HS-27A (cell line): Measurements from ENCODE around the gene SFXN4.
"Not testable (repeated sequence)": the region's sequence is repeated elsewhere in the genome, so short reads cannot be mapped to it uniquely, and the experiment has no call there.

Experiments used
- DNase-seq: peaks from one replicate; pipeline ENCODE4 v3.0.0-alpha.2; 2012; ENCODE audit warnings: low read depth, missing footprints

The SFXN4 gene

DNA sequence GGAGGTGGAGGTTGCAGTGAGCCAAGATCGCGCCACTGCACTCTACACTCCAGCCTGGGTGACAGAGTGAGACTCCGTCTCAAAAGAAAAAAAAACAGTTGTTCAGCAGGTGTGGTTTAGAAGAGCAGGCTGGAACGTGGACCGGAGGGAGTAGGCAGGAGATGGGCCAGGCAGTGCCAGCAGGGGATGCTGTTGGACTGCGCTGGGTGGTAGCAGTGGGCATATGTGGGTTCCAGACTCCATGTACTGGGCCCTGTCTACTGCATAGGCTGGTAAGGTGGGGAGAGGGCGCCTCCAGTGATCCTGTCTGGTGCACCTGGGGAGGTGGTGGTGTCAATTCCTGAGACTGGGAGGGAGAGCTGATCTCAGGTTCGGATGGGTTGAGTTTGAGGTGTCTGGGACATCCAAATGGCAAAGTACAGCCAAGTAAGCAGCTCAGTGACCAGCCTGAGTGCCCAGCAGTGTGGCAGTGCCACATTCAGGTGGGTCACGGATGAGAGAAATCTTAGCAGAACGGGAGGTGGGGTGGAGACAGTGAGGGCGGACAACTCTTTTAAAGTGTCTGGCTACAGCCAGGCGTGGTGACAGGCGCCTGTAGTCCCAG is 25.9 kb downstream of the SFXN4 start:
- DNase-seq: peak; percentile 1

DNA sequence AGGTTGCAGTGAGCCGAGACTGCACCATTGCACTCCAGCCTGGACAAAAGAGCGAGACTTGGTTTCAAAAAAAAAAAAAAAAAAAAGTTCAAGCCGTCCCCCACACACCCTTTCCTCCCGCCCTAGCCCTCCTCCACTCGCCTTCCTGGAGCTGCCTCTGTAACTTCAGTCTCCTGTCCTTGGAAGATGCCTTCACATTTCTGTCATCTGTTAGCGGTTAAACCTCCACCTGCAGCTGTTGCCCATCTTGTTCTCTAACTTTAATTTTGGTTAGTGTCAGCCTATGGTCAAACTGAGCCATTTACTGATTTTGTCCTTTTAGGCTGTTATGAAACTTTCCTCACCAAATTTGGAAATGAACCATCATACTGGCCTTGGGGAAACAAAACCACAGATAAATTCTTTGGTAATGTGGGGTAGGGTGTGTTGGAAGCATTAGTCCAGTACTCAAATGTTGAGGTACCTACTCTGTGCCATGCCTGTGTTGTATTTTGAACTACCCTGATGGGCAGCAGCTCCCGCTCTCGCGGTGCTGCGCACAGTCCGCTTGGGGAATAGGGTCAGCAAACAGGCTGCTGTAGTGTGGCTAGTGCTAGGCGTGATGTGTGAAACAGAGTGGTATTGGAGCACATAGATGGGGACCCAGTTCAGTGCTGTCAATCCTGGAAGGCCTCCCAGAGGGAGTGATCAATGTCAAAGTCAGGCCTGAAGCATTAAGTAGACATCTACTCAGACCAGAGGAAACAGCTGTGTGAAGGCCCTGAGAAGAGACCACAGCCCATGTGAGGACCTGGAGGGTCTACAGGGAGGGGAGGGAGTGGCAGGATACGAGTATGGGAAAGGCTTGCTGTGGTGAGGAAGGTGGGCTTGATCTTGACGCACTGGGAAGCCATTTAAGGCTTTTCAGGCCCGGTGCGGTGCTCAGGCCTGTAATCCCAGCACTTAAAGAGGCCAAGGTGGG is 26.9 kb downstream of the SFXN4 start:
- DNase-seq: no peak

DNA sequence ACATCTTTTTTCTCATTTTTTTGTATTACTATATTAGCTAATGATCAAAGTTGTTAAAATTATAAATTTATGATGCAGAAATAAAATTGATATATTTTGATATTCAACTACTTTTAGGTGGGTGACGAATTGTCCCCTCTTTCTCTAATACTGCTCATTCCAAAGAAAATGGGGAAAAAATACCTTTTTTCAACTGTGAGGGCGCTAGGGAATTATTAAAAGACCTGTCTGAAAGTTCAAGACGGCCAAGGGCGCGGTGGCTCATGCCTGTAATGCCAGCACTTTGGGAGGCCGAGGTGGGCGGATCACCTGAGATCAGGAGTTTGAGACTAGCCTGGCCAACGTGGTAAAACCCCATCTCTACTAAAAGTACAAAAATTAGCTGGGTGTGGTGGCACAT is 27.6 kb downstream of the SFXN4 start:
- not testable (repeated sequence) for DNase-seq

DNA sequence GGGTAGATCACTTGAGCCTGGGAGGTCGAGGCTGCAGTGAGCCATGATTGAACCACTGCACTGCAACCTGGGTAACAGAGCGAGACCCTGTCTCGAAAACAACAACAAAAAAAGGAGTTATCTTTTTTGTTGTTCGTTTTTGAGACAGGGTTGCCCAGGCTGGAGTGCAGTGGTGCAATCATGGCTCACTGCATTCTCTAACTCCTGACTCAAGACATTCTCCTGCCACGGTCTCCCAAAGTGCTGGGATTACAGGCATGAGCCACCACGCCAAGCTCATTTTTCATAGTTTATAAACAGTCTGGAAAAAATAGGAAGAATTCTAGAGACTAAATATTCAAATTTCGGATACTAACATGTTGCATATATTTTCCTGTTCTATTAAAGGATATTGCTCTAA is 29.4 kb downstream of the SFXN4 start:
- no peak for DNase-seq

DNA sequence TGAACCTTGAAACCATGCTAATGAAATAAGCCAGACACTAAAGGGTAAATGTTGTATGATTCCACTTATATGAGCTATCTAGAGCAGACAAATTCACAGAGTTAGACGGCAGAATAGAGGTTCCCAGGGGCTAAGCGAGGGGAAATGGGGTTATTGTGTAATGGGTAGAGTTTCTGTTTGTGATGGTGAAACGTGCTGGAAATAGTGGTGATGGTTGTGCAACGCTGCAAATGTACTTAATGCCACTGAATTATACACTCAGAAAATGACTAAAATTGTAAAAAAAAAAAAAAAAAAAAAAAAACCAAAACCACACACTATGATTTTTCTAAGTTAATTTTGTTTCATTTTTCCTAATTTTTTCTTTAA is 30.0 kb downstream of the SFXN4 start:
- DNase-seq: no peak

DNA sequence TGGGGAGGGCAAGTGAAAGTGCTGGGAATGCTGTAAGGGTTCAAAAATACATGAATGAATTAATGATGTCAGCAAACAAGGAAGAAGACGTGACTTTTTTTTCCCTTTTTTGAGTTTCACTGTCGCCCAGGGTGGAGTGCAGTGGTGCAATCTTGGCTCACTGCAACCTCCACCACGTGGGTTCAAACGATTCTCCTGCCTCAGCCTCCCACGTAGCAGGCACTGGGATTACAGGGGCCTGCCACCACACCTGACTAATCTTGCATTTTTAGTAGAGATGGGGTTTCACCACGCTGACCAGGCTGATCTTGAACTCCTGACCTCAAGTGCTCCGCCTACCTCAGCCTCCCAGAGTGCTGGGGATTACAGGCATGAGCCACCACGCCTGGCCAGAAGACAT is 31.6 kb downstream of the SFXN4 start:
- no peak for DNase-seq

DNA sequence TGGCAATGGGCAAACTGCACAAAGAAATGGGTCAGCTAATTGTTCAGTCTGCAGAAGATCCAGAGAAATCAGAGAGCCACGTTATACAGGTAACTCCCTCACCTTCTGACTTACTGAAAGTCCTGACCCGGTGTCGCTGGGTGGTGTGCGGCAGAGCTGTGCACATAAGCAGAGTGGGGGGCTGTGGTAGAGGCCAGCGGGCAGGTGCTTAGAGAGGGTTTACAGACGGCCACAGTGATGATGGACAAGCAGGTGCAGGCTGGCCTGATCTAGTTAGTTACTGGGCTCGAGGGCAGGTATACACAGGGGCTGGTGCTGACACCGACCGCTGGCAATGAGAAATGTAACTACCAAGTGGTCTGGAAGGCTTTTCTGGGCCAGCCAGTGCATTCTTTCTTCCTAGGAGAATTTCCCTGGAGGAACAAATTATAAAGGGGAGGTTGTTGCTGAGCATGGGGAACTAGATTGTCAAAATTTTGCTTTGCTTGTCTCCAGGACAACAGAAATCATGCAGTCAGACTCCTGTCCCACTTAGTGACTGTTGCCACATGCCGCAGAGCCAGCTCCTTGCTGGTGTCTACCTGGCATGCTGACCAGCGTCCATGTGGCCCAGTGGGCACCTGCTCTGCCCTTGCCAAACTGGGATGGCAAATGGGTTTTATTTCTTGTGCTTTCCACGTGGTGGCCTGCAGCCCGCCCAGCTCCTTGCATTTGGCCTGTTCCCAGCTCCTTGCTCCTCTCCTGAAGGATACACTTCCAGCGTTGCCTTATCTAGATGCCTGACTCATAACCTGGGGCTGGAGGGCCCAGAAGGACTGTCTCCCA is 32.8 kb downstream of the SFXN4 start:
- no peak for DNase-seq

DNA sequence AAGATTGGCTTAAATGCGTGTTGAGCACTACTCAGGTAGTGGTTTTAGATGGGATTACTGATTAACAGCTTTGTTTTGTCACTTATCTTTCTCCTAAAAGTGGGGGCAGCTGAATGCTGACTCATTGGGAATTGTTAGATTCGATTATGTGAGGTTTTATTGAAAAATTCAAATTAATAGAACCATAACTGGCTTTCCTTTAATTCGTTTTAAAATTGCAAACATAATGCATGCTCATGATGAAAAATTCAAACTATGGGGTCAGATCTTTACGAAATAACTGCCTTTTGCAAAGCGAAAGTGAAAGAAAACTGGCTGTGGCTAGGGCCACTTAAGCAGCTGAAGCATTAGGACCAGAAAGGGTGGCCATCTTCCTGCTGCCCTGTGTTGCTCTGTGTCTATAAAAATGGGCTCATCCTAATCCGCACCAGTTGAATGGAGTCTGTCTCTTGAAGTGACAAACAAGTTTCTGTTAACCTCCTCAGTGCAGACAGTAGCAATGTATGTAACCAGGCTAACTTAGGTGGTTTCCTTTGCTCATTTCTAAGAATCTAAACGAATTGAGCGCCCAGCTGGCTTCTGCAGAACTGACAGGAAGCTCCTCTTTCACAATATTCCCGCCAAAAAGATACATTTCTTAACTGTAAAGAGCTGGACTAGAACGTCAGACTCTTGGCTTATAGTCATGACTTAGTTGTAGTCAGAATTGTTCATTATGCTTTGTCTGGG is 33.8 kb downstream of the SFXN4 start:
- no peak for DNase-seq

DNA sequence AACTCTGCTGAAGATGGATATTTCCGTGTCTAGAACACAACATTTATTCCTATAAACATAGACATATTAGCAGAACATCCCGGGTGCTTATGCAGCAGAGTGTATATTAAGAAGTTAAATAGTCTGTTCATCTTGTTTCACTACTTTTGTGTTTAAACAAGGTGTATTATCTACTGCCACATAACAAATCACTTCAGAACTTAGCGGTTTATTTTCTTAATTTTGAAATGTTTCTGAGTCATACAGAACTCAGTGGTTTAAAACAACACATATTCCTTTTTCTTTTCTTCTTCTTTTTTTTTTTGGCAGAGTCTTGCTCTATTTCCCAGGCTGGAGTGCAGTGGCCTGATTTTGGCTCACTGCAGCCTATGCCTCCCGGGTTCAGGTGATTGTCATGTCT is 35.8 kb downstream of the SFXN4 start:
- no peak for DNase-seq

DNA sequence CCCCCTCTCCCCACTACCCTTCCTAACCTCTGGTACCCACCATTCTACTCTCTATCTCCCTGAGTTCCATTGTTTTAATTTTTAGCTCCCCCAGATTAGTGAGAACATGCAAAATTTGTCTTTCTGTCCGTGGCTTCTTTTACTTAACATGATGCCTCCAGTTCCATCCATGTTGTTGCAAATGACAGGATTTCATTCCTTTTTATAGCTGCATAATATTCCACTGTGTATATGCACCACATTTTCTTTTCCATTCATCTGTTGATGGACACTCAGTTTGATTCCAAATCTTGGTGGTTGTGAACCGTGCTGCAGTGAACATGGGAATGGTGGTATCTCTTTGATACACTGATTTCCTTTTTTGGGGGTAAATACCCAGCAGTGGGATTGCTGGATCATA is 39.6 kb downstream of the SFXN4 start:
- DNase-seq: no peak

DNA sequence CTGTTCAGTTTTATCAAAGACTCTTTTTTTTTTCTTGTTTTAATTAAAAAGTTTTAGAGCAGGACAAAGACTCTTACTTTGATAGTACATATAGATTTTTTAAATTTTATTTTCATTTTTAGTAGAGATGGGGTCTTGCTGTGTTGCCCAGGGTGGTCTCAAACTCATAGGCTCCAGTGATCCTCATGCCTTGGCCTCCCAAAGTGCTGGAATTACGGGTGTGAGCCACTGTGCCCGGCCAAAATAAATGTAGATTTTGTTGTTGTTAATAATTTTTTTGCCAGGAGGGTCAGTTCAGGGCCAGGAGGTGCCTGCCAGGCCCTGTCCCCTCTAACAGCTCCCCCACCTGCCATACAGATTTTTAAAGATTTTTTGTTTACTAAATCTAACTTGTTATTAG is 44.6 kb downstream of the SFXN4 start:
- DNase-seq: no peak

DNA sequence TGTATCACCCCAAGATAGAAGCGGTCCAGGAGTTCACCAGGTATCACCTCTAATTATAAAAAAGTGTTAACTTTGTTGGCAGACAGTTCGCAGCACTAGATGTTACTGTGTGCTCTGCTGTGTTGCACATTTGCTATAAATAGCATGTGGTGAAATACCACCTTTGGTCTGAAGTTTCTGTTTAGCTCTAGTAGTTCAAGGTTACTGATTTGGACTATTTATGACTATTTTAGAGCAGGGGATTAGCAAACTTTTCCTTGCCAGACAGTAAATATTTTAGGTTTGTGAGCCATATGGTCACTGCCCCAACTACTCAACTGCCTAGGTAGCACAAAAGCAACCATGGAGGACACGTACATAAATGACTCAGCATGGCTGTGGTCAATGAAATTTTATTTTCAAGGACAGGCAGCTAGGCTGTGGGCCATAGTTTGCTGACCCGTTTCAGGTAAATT is 45.1 kb downstream of the SFXN4 start:
- no peak for DNase-seq

DNA sequence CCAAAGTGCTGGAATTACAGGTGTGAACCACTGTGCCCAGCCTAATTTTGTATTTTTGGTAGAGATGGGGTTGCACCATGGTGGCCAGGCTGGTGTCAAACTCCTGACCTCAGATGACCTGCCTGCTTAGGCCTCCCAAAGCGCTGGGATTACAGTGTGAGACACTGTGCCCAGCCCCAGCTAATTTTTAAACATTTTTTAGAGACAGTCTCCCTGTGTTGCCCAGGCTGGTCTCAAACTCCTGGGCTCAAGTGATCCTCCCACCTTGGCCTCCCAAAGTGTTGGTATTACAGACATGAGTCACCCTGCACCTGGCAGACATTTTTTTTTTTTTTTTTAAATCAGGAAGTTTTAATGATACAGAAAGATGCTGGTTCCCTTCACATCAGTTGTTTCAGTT is 46.1 kb downstream of the SFXN4 start:
- no peak for DNase-seq

DNA sequence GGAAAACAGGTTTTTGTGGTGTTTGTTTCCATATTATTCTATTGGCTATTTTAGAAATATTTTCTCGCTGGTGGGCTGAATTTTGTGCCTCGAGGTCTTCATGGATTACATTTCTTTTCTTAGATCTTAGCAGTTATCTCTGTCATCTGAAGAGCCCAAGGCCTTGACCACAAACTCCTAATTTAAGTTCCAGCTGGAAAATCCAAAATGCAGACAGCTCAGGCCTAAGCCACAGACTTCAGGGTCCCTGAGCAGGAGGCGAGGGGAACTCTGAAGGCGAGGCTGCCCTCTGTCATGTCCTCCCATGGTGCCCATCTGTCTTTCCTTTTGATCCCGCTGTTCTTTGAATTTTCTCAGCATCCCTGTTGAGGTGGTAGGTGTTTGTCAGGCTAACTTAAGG is 47.3 kb downstream of the SFXN4 start:
- no peak for DNase-seq

DNA sequence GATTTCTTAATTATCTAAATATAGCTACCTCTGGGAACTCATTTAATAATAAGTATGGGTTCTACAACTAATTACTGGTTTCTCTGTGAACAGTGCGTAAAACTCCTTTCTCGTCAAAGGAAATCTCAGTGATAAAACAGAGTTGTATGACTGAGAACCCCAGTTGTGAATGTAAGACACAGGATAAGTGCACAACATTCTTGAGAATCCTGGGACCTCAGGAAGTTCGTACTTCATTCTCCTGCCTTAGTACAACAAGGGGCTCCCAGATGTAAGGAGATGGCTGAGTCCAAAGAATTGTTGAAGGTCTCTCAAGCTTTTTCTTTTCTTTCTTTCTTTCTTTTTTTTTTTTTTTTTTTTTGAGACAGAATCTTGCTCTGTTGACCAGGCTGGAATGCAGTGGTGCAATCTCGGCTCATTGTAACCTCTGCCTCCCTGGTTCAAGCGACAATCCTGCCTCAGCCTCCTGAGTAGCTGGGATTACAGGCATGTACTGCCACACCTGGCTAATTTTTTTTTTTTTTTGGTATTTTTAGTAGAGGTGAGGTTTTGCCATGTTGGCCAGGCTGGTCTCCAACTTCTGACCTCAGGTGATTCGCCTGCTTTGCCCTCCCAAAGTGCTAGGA is 49.1 kb downstream of the SFXN4 start:
- DNase-seq: no peak

DNA sequence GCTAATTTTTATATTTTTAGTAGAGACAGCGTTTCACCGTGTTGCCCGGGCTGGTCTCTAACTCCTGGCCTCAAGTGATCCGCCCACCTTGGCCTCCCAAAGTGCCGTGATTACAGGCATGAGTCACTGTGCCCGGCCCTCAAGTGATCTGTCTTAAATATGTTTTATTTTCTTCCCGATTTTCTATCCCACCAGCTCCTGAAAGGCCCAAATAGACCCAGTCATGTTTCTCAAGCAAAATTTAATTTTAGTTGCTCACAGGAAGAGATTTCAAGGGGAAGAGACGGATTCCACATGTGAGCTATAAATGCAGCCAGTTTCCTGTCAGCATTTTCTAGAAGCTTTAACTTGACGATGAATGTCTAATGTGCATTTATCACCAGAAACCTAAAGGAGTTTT is 49.6 kb downstream of the SFXN4 start:
- no peak for DNase-seq

DNA sequence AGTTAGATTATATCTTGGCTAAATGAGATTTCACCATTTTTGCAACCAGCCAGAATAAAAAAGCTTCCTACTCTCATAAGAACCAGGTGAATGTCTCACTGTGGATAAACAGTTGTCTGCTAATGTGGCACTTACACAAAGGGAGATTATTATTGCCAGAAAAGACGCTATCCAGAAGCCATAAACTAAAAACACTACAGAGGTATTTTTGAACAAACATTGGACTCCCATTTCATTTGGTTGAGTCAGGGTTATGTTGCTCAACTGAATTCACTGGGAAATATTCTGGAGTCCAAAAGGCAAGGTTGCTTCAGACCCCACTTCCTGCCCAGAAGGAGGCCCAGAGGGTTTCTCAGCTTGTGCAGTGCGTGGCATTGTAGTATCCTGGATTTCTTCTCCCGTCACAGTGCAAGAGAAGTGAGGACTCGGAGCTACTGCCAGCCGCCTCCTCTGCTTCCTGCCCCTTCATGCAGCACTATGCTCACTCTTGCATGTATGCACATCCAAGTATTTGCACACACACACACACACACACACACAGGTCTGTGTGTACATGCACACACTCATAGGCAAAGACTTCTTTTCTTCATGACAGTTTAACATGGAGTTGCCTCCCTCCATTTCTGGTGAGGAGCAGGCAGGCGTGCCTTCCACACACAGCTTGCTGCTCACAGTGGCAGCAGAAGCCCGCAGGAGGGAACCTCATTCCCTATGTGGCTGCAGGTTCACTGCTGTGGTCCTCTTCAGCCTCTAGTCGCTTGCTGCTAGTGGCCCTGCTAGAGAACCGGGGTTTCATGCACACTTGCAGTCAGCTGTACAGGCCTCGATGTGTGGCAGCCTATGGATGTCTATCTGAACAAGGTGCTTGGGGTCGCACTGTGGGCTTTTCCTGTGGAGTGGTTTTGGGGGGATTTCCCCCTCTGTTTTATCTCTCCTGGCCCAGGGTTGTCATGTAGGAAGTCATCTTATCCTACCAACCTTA is 51.5 kb downstream of the SFXN4 start:
- no peak for DNase-seq

DNA sequence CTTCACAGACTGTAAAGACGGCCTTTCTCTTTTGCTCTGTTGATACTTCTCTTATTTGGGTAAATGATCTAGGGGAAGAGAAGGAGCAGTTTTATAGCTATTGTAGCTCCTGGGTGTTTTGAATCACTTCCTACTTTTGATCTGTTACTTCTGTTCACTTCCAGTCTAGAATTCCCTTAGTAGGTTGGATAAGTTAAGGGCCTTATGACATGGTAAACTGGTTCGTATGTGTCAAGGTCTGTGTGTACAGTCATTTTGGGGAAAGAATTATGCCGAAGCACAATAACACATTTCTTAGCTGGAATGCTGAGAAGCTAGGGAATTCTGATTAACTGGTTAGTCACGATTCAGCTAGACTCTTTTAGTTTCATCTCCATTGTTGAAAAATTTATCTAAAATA is 53.5 kb downstream of the SFXN4 start:
- no peak for DNase-seq

DNA sequence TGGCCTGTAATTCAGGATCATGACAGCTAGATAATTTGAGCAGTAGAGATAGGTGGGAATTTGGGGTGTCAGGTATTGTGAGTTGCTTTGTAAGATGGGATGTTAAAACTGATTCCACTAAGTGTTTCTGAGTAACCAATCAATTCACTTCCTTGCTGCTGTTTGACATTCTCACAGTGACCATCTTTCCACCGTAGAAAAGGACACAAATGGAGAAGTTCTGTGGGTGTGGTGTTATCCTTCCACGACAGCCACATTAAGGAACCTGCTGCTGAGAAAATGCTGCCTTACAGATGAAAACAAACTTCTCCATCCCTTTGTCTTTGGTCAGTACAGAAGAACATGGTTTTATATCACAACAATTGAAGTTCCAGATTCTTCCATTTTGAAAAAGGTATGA is 57.7 kb downstream of the SFXN4 start:
- DNase-seq: not testable (repeated sequence)

DNA sequence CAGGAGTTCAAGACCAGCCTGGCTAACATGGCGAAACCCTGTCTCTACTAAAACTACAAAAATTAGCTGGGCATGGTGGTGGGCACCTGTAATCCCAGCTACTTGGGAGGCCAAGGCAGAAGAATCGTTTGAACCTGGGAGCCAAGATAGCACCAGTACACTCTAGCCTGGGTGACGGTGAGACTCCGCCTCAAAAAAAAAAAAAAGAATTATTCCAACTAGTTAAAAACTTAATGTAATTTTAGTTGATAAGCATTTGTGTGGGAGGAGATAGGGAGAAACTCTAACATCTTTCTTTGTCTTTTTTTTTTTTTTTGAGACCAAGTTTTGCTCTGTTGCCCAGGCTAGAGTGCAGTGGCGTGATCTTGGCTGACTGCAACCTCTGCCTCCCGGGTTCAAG is 58.4 kb downstream of the SFXN4 start:
- not testable (repeated sequence) for DNase-seq
